Mucosa of rectum (tissue), 2 donors: ENCODE measurements around the gene EFEMP1.
"Not testable (repeated sequence)": the region's sequence is repeated elsewhere in the genome, so short reads cannot be mapped to it uniquely, and the experiment has no call there.

Experiments
- H3K27ac ChIP-seq, 2 donors: one replicate each; pipeline ENCODE4 v1.7.0; 2013; ENCODE audit warnings: inconsistent platforms in 2 of 2, low read depth in 2 of 2, low read length in 2 of 2
- H3K27me3 ChIP-seq, 2 donors: one replicate each; pipeline ENCODE4 v1.7.0; 2013; ENCODE audit warnings: low read length in 2 of 2; ENCODE audit not compliant: control insufficient read depth in 2 of 2, insufficient read depth in 2 of 2
- H3K36me3 ChIP-seq, 2 donors: one replicate each; pipeline ENCODE4 v1.7.0; 2013; ENCODE audit warnings: low read length in 2 of 2; ENCODE audit not compliant: control insufficient read depth in 2 of 2, insufficient read depth in 2 of 2
- H3K4me1 ChIP-seq, 2 donors: one replicate each; pipeline ENCODE4 v1.7.0; 2013; ENCODE audit warnings: low read length in 2 of 2, mild to moderate bottlenecking in 1 of 2; ENCODE audit not compliant: control insufficient read depth in 2 of 2, insufficient read depth in 2 of 2
- H3K4me3 ChIP-seq, 2 donors: one replicate each; pipeline ENCODE4 v1.7.0; 2013; ENCODE audit warnings: low read length in 2 of 2
- H3K9ac ChIP-seq, 2 donors: one replicate each; pipeline ENCODE4 v1.7.0; 2013; ENCODE audit warnings: low read length in 2 of 2, low read depth in 1 of 2, mild to moderate bottlenecking in 1 of 2
- H3K9me3 ChIP-seq, 2 donors: one replicate each; pipeline ENCODE4 v1.7.0; 2013; ENCODE audit warnings: low read length in 2 of 2; ENCODE audit not compliant: control insufficient read depth in 2 of 2
- donor health status: healthy.
- donor health status: Normal muscosa, but diverticular disease.

EFEMP1 gene

DNA sequence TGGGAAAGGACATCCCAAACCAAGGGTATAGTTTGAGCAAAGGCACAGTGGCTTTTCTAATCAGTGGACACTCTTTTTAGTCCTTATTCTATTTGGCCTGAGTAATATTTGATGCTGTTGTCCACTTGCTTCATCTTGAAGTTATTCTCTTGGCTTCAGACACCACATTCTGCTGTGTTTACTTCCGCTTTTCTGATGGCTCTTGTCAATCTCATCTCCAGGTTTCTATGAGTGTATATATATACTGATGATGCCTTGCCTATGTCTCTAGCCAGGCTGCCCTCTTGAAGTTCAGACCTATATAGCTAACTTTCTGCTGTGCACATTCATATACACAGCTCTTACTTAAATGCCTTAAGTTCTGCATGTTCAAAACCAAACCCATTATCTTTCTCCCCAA, 83.1 kb downstream of the EFEMP1 start:
- Histone ChIP-seq H3K36me3 (no peaks in the 10 kb centered on the region), H3K4me3 (no peak overlapping the region), H3K9ac (no peak overlapping the region), H3K27ac (no peak overlapping the region), H3K27me3 (no peaks in the 10 kb centered on the region), H3K4me1 (peaks cover 0 to 25% of the 10 kb centered on the region in 2 donors), H3K9me3 (no peaks in the 10 kb centered on the region)

- H3K36me3 ChIP-seq: no peaks in the 10 kb centered on the region
- no peak overlapping the region for H3K4me3 ChIP-seq
- H3K27ac ChIP-seq: no peak overlapping the region
These were observed 84.3 kb downstream of the EFEMP1 start for GRCh38 chr2:55839182-55839819.

GRCh38 chr2:55838653-55839052, 84.9 kb downstream of the EFEMP1 start:
- H3K27ac ChIP-seq: no peak overlapping the region
- peaks cover 0 to 22% of the 10 kb centered on the region in 2 donors for H3K4me1 ChIP-seq
- H3K9me3 ChIP-seq: no peaks in the 10 kb centered on the region
- no peak overlapping the region for H3K9ac ChIP-seq
- no peaks in the 10 kb centered on the region for H3K27me3 ChIP-seq
- H3K4me3 ChIP-seq: no peak overlapping the region
- H3K36me3 ChIP-seq: no peaks in the 10 kb centered on the region

More at GRCh38 chr2:55839182-55839819, 84.3 kb downstream of the EFEMP1 start:
- Histone ChIP-seq H3K27me3 (no peaks in the 10 kb centered on the region), H3K4me1 (peaks cover 0 to 25% of the 10 kb centered on the region in 2 donors), H3K9me3 (no peaks in the 10 kb centered on the region), H3K9ac (no peak overlapping the region)

- not testable (repeated sequence) for H3K9me3 ChIP-seq, H3K4me3 ChIP-seq, H3K36me3 ChIP-seq, H3K27me3 ChIP-seq, H3K9ac ChIP-seq, H3K27ac ChIP-seq
- peaks cover 0 to 17% of the 10 kb centered on the region in 2 donors for H3K4me1 ChIP-seq
These were observed 85.5 kb downstream of the EFEMP1 start for GRCh38 chr2:55838117-55838516.

GRCh38 chr2:55837073-55837472, 86.5 kb downstream of the EFEMP1 start:
- no peak overlapping the region for H3K27ac ChIP-seq
- H3K9me3 ChIP-seq: no peaks in the 10 kb centered on the region
- no peaks in the 10 kb centered on the region for H3K36me3 ChIP-seq
- H3K4me3 ChIP-seq: no peak overlapping the region
- H3K9ac ChIP-seq: no peak overlapping the region
- peaks cover 0 to 10% of the 10 kb centered on the region in 2 donors for H3K4me1 ChIP-seq
- no peaks in the 10 kb centered on the region for H3K27me3 ChIP-seq

GRCh38 chr2:55831671-55832410, 91.7 kb downstream of the EFEMP1 start:
- H3K36me3 ChIP-seq, H3K4me3 ChIP-seq, H3K9ac ChIP-seq, H3K27me3 ChIP-seq, H3K4me1 ChIP-seq, H3K9me3 ChIP-seq, H3K27ac ChIP-seq: not testable (repeated sequence)

DNA sequence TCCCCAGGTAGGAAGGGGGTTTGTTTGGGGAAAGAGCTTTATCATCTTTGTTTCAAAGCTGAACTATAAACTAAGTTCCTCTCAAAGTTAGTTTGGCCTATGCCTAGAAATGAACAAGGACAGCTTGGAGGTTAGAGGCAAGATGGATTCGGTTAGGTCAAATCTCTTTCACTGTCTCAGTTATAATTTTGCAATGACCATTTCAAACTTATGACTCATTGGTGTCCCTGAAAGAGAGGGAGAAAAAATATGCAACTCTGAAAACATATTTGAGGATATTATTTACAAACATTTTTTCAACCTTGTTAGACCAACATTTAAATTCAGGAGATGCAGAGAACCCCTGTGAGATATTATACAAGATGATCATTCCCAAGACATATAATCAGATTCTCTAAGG, 95.7 kb downstream of the EFEMP1 start:
- Histone ChIP-seq H3K9me3 (no peaks in the 10 kb centered on the region), H3K27me3 (no peaks in the 10 kb centered on the region), H3K4me1 (no peaks in the 10 kb centered on the region), H3K9ac (no peak overlapping the region), H3K27ac (no peak overlapping the region), H3K36me3 (no peaks in the 10 kb centered on the region), H3K4me3 (no peak overlapping the region)

DNA sequence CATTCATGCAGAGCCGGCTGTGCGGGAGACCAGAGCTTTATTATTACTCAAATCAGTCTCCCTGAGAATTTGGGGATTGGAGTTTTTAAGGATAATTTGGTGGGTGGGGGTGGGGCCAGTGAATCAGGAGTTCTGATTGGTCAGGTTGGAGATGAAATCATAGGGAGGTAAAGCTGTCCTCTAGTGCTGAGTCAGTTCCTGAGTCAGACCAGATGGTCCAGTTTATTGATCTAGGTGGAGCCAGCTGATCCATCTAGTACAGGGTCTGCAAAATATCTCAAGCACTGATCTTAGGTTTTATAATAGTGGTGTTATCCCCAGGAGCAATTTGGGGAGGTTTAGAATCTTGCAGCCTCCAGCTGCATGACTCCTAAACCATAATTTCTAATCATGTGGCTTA, 96.2 kb downstream of the EFEMP1 start:
- not testable (repeated sequence) for H3K9me3 ChIP-seq, H3K4me3 ChIP-seq

DNA sequence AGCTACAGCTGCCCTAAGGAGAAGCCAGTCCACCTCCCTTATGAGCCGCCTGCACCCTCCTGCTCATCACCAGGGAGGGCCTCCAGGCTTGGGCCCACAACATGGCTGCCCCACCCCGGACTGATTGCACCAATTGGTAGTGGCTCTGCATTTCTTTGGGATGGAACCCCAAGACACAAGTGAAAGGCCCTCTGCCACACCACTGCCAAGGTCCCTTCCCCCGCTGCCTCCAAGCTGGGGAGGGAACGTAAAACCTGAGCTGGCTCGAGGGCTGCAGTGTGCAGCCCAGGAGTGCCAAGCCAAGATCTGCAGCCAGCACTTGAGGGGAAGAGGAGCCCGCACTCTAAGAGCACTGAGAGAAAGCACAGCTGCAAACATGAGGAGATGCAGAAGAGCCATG, 97.3 kb downstream of the EFEMP1 start:
- no peak overlapping the region for H3K4me3 ChIP-seq
- no peaks in the 10 kb centered on the region for H3K9me3 ChIP-seq
- no peaks in the 10 kb centered on the region for H3K27me3 ChIP-seq
- no peaks in the 10 kb centered on the region for H3K36me3 ChIP-seq
- H3K9ac ChIP-seq: no peak overlapping the region
- H3K27ac ChIP-seq: no peak overlapping the region
- H3K4me1 ChIP-seq: no peaks in the 10 kb centered on the region

More for the DNA sequence above, 96.2 kb downstream of the EFEMP1 start:
- H3K27me3 ChIP-seq, H3K9ac ChIP-seq, H3K4me1 ChIP-seq, H3K27ac ChIP-seq, H3K36me3 ChIP-seq: not testable (repeated sequence)

DNA sequence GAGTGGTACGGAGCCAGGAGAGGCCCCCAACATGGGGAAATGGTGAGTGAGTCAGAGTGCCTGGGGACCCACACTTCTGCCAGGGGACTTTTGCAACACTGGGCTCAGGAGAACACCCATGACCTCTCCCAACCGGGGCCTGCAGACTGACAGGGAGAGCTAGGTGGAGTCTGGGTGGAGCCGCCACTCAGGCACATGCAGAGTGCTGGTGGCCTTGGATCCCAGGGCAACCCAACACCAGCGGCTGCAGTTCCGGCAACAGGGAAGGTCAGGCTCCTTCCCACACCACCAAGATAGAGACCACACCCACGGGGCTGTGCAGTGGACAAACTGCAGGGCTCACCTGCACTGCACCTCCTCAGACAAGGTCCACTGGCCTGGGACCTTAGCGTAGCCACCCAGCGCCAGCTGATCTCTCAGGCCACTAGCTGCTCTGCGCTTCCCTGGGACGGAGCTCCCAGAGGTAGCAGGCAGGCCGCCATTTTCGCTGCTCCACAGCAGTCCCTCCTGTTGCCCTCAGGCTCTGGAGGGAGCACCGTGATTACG, 99.0 kb downstream of the EFEMP1 start:
- Histone ChIP-seq H3K27ac (no peak overlapping the region), H3K27me3 (no peaks in the 10 kb centered on the region), H3K4me1 (no peaks in the 10 kb centered on the region), H3K4me3 (no peak overlapping the region), H3K9me3 (no peaks in the 10 kb centered on the region), H3K36me3 (no peaks in the 10 kb centered on the region), H3K9ac (no peak overlapping the region)
